ENCODE data around the gene MAEA.

GRCh38 chr4:1369091-1369450, 79.4 kb downstream of the MAEA start:
- TF ChIP-seq CTCF (IDR thresholded peaks at IDR 0.05) (no peak), EP300 (IDR thresholded peaks at IDR 0.05; ENCODE audit: low read depth) (no peak), POLR2A (IDR thresholded peaks at IDR 0.05) (no peak), POLR2AphosphoS5 (IDR thresholded peaks at IDR 0.05) (no peak)

All from transverse colon (tissue), 4 donors.